Stimulated activated CD8-positive, alpha-beta memory T cell treated with anti-CD3 and anti-CD28 coated beads, Interleukin-15, amount 100 ng/mL, for 48 hours (primary cell): ENCODE data around the gene SHOX.
"Not testable (repeated sequence)": the region's sequence is repeated elsewhere in the genome, so short reads cannot be mapped to it uniquely, and the experiment has no call there.

Experiments used
- DNase-seq, 2 donors: peaks; one replicate each; pipeline ENCODE4 v3.0.0-alpha.2; 2020; ENCODE audit warnings: low read depth in 2 of 2

The SHOX gene

GRCh38 chrX:637660-638481, 7.3 kb downstream of the SHOX start:
- DNase-seq = no peak

- DNase-seq = no peak
Measured at GRCh38 chrX:638482-639131, 8.0 kb downstream of the SHOX start.

- DNase-seq = no peak
Measured at GRCh38 chrX:639151-639550, 8.6 kb downstream of the SHOX start.

GRCh38 chrX:640641-641040, 10.1 kb downstream of the SHOX start:
- DNase-seq = no peak

- no peak for DNase-seq
Measured at GRCh38 chrX:641671-642435, 11.3 kb downstream of the SHOX start.

GRCh38 chrX:642436-643240, 12.0 kb downstream of the SHOX start:
- DNase-seq = no peak

GRCh38 chrX:643241-643595, 12.6 kb downstream of the SHOX start:
- no peak for DNase-seq

- DNase-seq = no peak
Measured at GRCh38 chrX:643911-644303, 13.3 kb downstream of the SHOX start.

- DNase-seq = no peak
Measured at GRCh38 chrX:644304-645281, 14.0 kb downstream of the SHOX start.

- no peak for DNase-seq
Measured at GRCh38 chrX:646228-646495, 15.6 kb downstream of the SHOX start.

- no peak for DNase-seq
Measured at GRCh38 chrX:646796-647195, 16.2 kb downstream of the SHOX start.

GRCh38 chrX:649166-649565, 18.6 kb downstream of the SHOX start:
- DNase-seq = no peak

GRCh38 chrX:650324-650723, 19.7 kb downstream of the SHOX start:
- no peak for DNase-seq

GRCh38 chrX:650811-651210, 20.2 kb downstream of the SHOX start:
- DNase-seq = no peak

- not testable (repeated sequence) for DNase-seq
Measured at GRCh38 chrX:651922-652321, 21.3 kb downstream of the SHOX start.

- DNase-seq = no peak
Measured at GRCh38 chrX:652341-652741, 21.8 kb downstream of the SHOX start.

GRCh38 chrX:653306-653705, 22.7 kb downstream of the SHOX start:
- DNase-seq = no peak

GRCh38 chrX:661154-661553, 30.6 kb downstream of the SHOX start:
- no peak for DNase-seq

- DNase-seq = no peak
Measured at GRCh38 chrX:662126-662525, 31.5 kb downstream of the SHOX start.

GRCh38 chrX:663841-664240, 33.2 kb downstream of the SHOX start:
- no peak for DNase-seq
